HG02759 (cell line): Measurements from ENCODE around the gene FKBP10.
"Not testable (repeated sequence)": the region's sequence is repeated elsewhere in the genome, so short reads cannot be mapped to it uniquely, and the experiment has no call there.

Experiments
- ATAC-seq: cut with Tn5 transposase; IDR thresholded peaks from one replicate; pipeline ENCODE4 v1.9.1; 2021; ENCODE audit warnings: mild to moderate bottlenecking, moderate library complexity; ENCODE audit not compliant: unreplicated experiment

Gene FKBP10

GRCh38 chr17:41806685-41807445, 5.9 kb upstream of the FKBP10 start:
- no peak for ATAC-seq

- peak; percentile 12 for ATAC-seq
Measured at GRCh38 chr17:41810659-41811548, 1.9 kb upstream of the FKBP10 start.

DNA sequence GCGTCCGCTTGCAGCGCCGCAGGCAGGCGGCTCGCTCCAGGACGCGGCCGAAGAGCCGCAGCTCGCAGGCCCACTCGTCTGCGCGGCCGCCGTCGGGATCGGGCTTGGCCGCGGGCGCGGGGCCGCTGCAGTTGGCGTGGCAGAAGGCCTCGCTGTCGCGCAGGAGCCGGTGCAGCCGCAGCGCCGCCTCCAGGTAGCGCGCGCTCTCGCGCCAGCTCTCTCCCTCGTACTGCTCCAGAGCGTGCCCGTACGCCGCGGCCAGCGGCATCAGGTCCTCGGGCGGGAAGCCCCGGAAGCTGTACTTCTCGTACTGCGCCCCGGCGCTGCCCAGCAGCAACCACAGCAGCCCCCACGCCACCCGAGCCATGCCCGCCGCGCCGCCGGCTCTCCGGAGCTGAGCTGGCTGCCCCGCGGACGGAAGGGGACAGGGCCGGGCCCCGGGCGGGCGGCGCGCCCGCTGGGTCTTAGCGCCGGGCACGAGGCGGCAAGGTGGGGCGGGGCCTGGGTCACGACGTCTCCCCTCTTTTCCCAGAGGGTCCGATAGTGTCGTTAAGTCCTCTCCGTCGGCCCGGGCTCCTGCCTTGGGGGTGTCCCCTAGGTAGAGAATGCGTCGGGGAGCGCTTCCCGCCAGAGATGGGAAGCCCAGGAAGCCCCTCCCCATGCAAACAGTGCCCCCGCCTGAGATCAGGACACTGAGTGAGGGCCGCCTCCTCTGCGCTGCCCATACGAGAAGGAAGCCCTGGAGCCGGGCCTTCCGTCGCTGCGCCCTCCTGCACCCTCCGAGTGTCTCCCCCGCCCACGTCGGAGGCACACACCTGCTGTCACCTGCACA, 1.0 kb upstream of the FKBP10 start, which contains the start of gene P3H4:
P3H4 (minus strand) TSS at position 401 of the 832 bp plus-strand sequence; CDS start at position 367, 34 bp downstream.
- ATAC-seq: peak; percentile 80

- no peak for ATAC-seq
Measured at GRCh38 chr17:41813152-41813680, 412 bp downstream of the FKBP10 start.

GRCh38 chr17:41813699-41814124, 908 bp downstream of the FKBP10 start:
- ATAC-seq: no peak

DNA sequence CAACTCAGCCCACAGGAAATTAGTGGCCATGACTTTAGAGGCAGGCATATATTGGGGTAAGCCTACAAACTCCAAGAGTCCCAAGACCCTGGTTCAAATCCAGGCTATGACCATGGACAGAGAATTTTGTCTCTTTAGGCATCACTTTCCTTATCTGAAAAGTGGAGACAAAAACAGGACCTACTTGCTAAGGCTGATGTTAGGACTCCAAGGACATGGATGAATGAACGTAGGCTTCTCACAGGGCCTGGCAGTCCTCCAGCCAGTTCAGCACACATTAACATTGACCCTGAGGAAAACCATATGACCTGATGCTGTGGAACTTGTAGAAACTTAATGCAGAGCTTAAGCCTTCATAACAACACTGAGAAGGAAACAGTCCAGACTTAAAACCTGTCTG, 1.4 kb downstream of the FKBP10 start:
- no peak for ATAC-seq

DNA sequence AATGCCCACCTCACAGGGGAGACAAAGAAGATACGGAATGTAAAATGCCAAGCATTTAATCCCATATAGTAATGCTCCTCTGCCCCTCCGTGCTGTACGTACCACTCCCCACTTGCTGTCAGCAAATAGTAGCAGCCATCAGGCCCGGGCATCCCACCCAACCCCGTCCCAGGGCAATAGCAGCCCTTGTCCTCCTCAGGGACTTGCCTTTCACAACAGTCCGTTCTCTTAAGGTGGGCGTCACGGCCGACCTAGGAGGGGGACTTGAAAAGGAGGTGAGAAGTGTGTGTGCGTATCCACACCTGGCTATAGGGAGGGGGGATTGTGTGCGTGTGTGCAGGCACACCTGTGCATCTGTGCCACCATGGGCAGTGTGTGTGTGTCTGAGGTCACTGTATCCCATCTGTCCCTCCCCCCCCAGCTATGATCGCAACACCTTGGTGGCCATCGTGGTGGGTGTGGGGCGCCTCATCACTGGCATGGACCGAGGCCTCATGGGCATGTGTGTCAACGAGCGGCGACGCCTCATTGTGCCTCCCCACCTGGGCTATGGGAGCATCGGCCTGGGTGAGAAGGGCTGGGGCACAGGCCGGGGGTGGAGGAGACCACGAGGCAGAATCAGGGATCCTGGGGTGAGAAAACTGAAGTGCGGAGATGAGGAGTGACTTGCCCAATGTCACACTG, 4.0 kb downstream of the FKBP10 start:
- no peak for ATAC-seq

GRCh38 chr17:41818024-41818423, 5.2 kb downstream of the FKBP10 start:
- no peak for ATAC-seq

GRCh38 chr17:41821776-41822175, 9.0 kb downstream of the FKBP10 start:
- no peak for ATAC-seq

- ATAC-seq: no peak
Measured at GRCh38 chr17:41822216-41823140, 9.7 kb downstream of the FKBP10 start.

- no peak for ATAC-seq
Measured at GRCh38 chr17:41823141-41823524, 10.3 kb downstream of the FKBP10 start.

- ATAC-seq: no peak
Measured at GRCh38 chr17:41823580-41823979, 10.8 kb downstream of the FKBP10 start.

GRCh38 chr17:41824086-41824485, 11.3 kb downstream of the FKBP10 start:
- ATAC-seq: no peak

- ATAC-seq: no peak
Measured at GRCh38 chr17:41825175-41825845, 12.5 kb downstream of the FKBP10 start.

- not testable (repeated sequence) for ATAC-seq
Measured at GRCh38 chr17:41829961-41830360, 17.2 kb downstream of the FKBP10 start.

DNA sequence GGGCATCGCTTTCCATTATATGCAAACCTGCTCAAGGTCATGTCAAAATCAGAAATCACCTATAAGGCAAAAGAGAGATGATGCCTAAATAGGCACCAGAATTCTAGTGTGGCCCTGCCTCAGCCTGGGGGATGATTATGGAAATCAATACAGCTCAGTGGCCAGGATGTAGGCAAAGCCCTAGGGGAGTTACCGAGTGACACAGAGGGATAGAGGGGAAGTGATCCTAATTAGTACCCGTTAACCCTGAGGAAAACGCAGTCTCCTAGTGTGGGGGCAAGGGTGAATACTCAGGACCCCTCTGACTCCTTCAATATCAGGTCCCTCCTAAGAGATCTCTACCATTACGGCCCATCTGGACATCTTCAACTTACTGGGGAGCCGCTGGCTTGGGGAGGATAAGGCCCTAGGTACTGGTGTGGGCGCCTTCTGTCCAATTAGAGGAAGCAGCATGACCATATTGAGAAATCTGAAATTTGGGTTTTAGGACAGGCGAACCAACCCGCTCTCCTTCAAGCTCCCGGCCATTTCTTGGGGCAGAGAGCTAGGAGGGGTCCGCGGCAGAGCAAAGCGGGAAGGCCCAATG, 22.5 kb downstream of the FKBP10 start:
- ATAC-seq: peak; percentile 19

DNA sequence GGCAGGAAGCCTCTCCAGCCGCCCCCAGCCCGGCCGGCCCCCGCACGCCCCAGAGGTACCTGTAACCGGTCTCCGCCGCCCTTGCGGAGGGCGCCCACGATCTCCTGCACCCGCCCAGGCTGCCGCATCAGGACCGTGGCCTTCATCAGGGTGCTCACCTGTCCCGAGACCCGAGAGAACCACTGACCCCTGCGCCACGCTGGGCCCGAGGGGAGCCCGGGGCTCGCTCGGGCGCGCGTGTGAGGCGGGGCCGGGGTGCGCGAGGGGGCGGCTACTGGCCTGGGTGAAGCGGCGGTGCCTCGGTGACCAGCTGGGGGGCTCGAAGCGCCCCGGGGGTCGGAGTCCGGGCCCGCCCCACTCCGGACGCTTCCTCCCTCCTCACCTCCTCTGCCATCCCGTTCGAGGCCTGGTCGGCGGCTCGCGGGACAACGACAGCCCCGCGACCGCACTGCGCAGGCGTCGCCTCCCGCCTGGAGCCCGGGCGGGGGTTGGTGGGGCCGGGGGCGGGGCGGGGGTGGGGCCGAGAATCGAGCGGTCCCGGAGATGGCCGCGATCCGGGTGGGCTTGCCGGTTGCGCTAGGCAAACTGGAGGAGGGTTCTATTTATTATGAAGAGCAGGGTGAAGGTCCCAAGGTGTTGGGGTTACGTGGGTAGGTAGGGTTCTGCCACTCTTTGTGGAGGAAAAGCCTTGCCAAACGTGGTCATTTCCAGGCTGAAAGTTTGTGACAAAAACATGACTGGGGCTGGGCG, 23.2 kb downstream of the FKBP10 start, which contains the start of gene NT5C3B:
NT5C3B (minus strand) TSS at position 433 of the 750 bp plus-strand sequence; CDS start at position 394, 39 bp downstream.
- peak; percentile 78 for ATAC-seq
